Stimulated activated naive CD4-positive, alpha-beta T cell (primary cell): ENCODE results near the gene APOBEC2.
"Not testable (repeated sequence)": the region's sequence is repeated elsewhere in the genome, so short reads cannot be mapped to it uniquely, and the experiment has no call there.

Source experiments
- DNase-seq, 6 experiments: peaks; one replicate each; lab custom pipeline; 2025; lab: John Stamatoyannopoulos, UW

Gene APOBEC2

GRCh38 chr6:41053041-41053440, at the start of gene APOBEC2:
Gene APOBEC2, plus strand, starts transcription at chr6:41053202. Its CDS starts 146 bp downstream, at chr6:41053348.
- no peak for DNase-seq

GRCh38 chr6:41006217-41006616, 46.8 kb upstream of the APOBEC2 start:
- peak; percentile 8 to 65 (median 28) for DNase-seq

DNA sequence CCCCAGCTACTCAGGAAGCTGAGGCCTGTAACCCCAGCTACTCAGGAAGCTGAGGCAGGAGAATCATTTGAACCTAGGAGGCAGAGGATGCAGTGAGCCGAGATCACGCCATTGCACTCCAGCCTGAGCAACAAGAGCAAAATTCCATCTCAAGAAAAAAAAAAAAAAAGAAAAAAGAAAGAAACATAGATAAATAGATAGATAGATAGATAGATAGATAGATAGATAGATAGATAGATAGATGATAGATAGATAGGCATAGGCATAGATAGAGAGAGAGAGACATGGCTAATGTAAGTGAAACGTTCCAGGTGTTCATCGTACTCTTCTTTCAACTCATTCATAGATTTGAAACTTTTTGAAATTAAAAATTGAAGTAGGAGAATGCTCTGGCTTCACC, 46.0 kb upstream of the APOBEC2 start:
- DNase-seq: not testable (repeated sequence)

DNA sequence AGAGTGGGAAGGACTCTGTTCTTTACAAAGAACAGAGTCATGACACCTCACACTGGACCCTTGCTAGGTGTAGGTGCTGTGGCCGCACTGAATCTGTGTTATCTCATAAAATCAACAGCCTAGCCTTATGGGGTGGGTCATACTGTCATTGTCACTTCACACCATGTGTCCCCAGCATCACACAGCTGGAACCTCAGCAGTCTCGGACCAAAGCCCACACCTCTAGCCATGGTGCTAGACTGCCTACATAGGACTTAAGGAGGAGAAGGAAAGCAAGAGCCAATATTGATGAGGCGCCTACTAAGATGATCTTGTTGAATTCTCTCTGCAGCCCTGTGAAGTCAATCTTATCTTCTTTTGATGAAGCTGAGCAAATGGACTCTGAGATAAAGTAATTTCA, 45.0 kb upstream of the APOBEC2 start:
- no peak for DNase-seq

DNA sequence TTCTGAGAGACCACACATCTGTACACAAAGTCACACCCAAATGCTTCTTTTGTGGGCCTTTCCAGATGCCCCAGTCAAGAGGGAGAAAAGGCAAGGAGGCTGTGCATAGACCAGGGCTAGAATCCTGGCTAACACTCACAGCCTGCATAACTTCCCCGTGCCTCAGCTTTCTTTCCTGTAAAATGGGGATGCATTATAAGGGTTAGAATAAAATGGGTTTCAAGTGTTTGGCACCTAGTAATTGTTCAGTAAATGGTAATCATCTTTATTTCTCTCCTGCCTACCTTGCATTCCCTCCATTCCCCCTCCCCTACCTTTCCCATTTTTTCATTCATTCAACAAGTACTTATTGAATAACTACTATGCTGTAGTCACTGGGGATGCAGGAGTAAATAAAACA, 43.3 kb upstream of the APOBEC2 start:
- DNase-seq: no peak

DNA sequence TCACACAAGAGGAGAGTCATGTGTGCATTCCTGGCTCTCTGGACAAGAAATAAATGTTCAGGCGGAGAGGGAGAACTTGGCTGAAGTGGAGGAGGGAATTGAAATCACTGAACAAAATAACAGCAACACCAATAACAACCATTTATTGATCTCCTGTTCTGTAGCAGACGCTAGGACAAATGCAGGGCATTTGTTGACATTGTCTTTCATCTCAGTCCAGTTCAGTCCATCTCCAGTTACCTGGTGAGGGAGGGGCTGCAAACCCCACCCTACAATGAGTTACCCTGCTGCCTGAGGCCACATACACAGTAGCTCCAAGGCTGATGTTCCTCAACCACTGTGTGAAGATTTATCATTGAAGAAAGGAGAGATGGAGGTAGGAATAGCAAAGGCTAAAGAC, 41.3 kb upstream of the APOBEC2 start:
- no peak for DNase-seq

- no peak for DNase-seq
These were observed 39.4 kb upstream of the APOBEC2 start for GRCh38 chr6:41013466-41014153.

DNA sequence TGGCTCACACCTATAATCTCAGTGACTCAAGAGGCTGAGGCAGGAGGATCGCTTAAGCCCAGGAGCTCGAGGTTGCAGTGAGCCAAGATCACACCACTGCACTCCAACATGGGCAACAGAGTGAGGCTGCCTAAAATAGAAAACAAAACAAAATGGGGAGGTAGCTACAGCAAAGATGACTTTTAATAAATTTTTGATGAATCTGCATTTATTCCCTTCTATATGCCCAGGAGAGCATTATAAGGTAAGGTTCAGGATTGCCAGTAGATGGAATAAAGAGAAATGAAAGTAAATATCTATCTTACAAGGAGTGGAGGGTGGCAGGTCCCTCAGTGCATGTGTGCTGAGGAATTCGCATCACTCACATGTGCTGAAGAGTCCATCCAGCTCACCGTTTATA, 38.2 kb upstream of the APOBEC2 start:
- no peak for DNase-seq

DNA sequence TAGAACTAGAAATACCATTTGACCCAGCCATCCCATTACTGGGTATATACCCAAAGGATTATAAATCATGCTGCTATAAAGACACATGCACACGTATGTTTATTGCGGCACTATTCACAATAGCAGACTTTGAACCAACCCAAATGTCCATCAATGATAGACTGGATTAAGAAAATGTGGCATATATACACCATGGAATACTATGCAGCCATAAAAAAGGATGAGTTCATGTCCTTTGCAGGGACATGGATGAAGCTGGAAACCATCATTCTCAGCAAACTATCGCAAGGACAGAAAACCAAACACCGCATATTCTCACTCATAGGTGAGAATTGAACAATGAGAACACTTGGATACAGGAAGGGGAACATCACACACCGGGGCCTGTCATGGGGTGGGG, 37.1 kb upstream of the APOBEC2 start:
- DNase-seq: not testable (repeated sequence)

GRCh38 chr6:41017663-41018062, 35.3 kb upstream of the APOBEC2 start:
- no peak for DNase-seq

DNA sequence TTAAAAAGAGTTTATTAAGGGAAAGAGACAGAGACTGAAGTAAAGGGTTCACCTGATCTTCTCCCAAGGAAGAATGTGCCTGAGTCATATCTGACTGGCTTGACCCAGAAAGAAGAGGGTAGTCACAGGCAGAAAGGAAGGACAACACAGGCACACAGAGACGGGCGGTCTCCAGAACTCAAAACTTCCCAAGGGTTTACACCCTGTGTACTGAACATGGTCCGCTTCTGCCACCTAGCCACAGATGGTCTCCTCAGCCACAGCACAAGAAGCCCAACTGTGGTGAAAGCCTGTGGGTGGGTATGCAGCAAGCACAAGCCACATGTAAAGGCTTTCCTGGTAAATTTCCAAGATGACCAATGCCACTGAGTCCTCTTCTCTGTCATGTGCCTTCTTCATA, 31.2 kb upstream of the APOBEC2 start:
- no peak for DNase-seq

DNA sequence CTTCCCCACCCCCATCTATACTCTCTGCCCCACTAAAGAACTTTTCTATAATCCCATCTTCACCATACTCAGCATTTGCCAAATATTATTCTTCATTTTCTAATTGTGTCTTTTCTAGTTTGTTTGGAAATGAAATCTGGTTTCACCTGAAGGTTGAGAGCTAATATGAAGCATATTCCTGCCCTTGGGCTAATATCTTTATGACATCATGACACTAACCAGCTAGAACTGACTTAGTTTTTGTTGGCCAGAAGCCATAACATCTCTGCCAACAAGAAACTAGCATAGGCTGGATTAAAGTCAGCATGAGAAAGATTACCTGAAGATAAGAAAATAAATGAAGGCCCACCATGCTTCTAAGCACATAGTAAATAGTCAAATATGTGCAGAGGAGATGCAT, 30.7 kb upstream of the APOBEC2 start:
- DNase-seq: no peak

- no peak for DNase-seq
These were observed 29.9 kb upstream of the APOBEC2 start for GRCh38 chr6:41023114-41023513.

GRCh38 chr6:41025966-41026530, 27.0 kb upstream of the APOBEC2 start:
- no peak for DNase-seq

DNA sequence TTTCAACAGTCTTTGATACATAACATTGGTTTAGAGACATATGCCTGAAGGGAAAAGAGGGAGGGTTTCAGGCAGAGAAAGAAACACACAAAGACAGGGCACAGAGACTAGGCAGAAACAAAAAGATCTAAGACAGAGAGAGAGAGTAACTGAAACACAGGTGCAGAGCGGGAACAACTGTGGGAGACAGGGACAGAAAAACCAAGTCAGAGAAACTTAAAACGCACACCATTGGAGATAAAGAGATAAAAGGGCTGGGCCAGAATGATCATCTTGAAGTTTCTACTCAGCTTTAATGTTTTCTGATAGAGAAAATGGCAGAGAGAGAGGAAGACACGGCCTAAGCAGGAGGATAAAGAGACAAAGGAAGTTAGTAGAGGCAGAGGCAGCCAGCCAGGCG, 25.8 kb upstream of the APOBEC2 start:
- DNase-seq: peak in 1 of 6 experiments; percentile 26

GRCh38 chr6:41027799-41028560, 25.0 kb upstream of the APOBEC2 start:
- peak; percentile 28 to 76 (median 60) for DNase-seq

DNA sequence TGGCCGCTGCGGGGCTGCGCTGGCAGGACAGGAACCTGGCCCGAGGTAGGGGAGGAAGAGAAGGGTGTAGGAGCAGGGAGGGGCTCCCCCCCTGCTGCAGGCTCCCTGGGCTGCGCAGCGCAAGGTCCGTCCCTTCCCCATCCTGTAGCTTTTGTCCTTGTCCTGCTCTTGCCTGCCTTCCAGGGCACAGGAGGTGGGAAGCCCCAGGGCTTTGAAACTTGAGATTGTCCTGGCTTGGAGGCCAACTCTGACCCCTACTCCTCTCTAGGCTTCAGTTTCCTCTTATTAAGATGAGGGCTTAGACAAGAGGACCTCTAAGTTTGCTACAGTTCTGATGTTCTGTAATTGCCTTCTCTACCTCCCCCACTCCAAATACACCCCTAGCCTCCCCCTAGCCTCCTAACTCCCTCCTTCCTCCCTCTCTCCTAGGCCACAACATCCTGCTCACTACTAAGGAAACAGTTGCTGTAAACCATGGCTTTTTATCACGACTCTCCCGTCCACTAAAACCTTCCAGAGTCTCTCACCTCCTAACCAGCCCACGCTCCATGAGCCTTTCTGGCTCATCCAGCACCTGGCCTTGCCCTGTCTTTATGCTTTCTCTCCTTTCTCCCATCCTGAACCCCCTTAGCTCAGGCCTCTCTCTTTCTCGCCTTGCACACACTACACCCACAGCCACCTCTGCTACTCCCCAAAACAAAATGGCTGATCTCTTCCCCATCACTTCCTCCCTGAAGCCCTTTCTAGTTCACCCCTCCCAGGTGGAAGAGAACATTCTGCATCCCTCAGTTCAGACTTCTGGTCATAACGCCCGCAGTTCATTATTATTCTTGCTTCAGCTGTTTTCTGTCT, 24.2 kb upstream of the APOBEC2 start:
- DNase-seq: peak in 2 of 6 experiments; percentile 1 to 14

DNA sequence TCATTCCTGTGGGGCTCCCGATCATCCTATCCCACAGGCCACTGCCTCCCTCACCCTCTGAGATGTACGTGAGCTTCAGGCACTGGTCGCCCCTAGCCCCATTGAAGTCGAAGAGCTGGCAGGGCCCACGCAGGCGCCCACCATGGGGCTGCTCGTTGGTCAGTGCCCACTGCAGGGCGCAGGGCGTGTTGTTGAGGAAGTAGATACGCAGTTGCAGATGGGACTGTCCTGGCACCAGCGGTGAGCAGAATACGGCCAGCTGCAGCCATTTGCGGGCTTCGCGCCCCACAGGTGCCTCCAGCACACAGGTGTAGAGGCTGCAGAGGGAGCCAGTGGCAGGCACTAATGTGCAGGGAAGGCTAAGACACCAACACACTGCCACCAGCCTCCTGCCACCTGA, 20.2 kb upstream of the APOBEC2 start:
- no peak for DNase-seq

DNA sequence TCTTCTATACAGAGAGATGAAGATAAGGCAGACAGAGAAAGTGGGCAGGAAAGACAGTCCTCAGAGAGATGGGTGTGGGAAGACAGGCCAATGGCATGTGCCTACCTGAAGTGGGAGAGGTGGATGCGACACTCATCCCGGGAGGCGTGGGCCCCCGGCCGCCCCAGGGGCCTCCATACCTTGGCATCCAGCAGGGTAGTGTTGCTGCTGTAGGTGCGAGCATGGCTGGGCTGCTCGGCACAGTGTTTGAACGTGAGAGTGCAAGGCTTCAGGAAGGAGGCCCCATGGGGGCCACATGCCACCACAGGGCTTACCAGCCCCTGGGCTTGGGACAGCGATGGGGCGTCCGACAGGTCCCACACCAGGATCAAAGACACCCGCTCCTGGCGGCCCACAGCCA, 19.2 kb upstream of the APOBEC2 start:
- no peak for DNase-seq

DNA sequence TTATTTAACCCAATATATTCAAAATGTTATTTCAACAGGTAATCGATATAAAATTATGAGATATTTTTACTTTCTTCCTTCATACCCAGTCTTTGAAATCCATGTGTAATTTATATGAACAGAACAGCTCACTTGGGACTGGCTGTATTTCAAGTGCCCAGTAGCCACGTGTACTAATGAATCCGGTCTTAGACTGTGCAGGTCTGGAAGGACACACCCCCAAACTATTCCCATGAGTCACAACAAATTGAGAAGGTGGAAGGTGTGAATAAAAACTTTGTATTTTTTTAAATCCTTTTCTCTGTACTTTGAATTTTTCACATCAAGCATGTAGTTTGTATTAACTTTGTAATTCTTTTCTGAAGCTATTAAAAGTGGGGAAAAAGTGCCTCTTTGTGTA, 16.8 kb upstream of the APOBEC2 start:
- no peak for DNase-seq

GRCh38 chr6:41036601-41037000, 16.4 kb upstream of the APOBEC2 start:
- no peak for DNase-seq
